Glutamatergic neuron (in vitro differentiated cells): ENCODE data around the gene XAF1. TPM values are rescaled to one million over a fixed set of nuclear protein-coding genes. Genes with fewer than 3 reads are reported as not detected.
"Not testable (repeated sequence)": the region's sequence is repeated elsewhere in the genome, so short reads cannot be mapped to it uniquely, and the experiment has no call there.

ENCODE experiments used
- DNase-seq: peaks from one replicate; pipeline ENCODE4 v3.0.0; 2022
- H3K27ac Mint-ChIP-seq: one replicate; pipeline ENCODE4 v1.8.0; 2020; ENCODE audit warnings: mild to moderate bottlenecking, mixed read lengths, inconsistent platforms; ENCODE audit not compliant: unreplicated experiment
- H3K27me3 Mint-ChIP-seq: one replicate; pipeline ENCODE4 v1.8.0; 2020; ENCODE audit warnings: mild to moderate bottlenecking, moderate library complexity, mixed read lengths, inconsistent platforms; ENCODE audit not compliant: unreplicated experiment
- H3K36me3 Mint-ChIP-seq: one replicate; pipeline ENCODE4 v1.8.0; 2020; ENCODE audit warnings: mild to moderate bottlenecking, mixed read lengths, inconsistent platforms; ENCODE audit not compliant: unreplicated experiment
- H3K4me1 Mint-ChIP-seq: one replicate; pipeline ENCODE4 v1.8.0; 2020; ENCODE audit warnings: mild to moderate bottlenecking, low read depth, mixed read lengths, inconsistent platforms; ENCODE audit not compliant: unreplicated experiment
- H3K4me3 Mint-ChIP-seq: one replicate; pipeline ENCODE4 v1.8.0; 2020; ENCODE audit warnings: mild to moderate bottlenecking, mixed read lengths, inconsistent platforms; ENCODE audit not compliant: unreplicated experiment
- H3K9me3 Mint-ChIP-seq: one replicate; pipeline ENCODE4 v1.8.0; 2020; ENCODE audit warnings: mild to moderate bottlenecking, moderate library complexity, mixed read lengths, inconsistent platforms; ENCODE audit not compliant: unreplicated experiment
- total RNA-seq: library from RNA; stranded (reverse); fragmentation: NEBNext Ultra II Directional; extraction: Animal tissue kit (Norgen Biotek cat#: 25700); gene quantifications from one replicate; pipeline ENCODE4 v1.2.1, GENCODE V29; 2021; ENCODE audit not compliant: unreplicated experiment
- TF ChIP-seq, protein P1 (sequence below): fragments of 200-600 bp; sonication (generic); IDR thresholded peaks from one replicate; pipeline ENCODE4 v1.5.0; 2021; ENCODE audit not compliant: partially characterized antibody, unreplicated experiment

XAF1 gene
- total RNA-seq, 1 donor from 2014 or later, result not detected

DNA sequence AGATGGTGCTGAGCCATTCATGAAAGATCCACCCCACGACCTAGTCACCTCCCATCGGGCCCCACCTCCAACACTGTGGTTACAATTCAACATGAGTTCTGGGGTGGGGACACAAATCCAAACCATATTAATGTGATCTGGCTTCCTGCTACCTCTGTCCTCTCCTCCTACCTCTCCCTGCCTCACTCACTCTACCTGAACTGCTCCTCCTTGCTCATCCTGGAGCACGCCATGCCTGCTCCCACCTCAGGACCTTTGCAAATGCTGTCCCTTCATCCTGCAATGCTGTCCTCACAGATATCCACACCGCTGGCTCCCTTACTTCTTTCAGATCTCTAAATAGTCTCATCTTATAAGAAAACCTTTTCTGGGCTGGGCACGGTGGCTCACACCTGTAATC is 31.8 kb upstream of the XAF1 start:
- Mint-ChIP-seq H3K36me3 (no peaks in the 10 kb centered on the region), H3K27ac (no peak overlapping the region), H3K4me3 (no peak overlapping the region), H3K27me3 (peaks cover 15% of the 10 kb centered on the region), H3K4me1 (no peaks in the 10 kb centered on the region), H3K9me3 (no peaks in the 10 kb centered on the region)
- DNase-seq, result no peak
- TF ChIP-seq, protein P1, sequence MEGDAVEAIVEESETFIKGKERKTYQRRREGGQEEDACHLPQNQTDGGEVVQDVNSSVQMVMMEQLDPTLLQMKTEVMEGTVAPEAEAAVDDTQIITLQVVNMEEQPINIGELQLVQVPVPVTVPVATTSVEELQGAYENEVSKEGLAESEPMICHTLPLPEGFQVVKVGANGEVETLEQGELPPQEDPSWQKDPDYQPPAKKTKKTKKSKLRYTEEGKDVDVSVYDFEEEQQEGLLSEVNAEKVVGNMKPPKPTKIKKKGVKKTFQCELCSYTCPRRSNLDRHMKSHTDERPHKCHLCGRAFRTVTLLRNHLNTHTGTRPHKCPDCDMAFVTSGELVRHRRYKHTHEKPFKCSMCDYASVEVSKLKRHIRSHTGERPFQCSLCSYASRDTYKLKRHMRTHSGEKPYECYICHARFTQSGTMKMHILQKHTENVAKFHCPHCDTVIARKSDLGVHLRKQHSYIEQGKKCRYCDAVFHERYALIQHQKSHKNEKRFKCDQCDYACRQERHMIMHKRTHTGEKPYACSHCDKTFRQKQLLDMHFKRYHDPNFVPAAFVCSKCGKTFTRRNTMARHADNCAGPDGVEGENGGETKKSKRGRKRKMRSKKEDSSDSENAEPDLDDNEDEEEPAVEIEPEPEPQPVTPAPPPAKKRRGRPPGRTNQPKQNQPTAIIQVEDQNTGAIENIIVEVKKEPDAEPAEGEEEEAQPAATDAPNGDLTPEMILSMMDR, result no peak

DNA sequence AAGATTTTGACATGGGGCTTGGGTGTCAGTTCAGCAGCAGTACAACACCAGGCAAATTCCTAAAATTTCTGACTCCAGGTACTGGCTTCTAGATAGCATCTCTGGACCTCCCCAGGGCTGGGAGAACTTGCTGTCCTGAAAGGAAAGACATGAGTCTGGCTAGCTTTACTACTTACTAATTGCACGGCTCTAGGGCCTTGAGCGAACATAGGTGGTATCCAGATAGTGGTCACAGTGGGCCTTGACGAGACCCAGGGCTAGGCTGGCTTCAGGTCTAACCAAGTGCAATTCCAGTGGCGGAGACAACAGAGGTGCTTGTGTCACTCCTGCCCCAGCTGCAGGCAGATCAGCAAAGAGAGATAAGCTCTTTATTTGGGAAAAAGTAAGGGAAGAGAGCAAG is 26.3 kb upstream of the XAF1 start:
- no peak overlapping the region for H3K4me3 Mint-ChIP-seq
- H3K4me1 Mint-ChIP-seq, result no peaks in the 10 kb centered on the region
- no peak for DNase-seq
- H3K36me3 Mint-ChIP-seq, result no peaks in the 10 kb centered on the region
- H3K27ac Mint-ChIP-seq, result no peak overlapping the region
- H3K9me3 Mint-ChIP-seq, result no peaks in the 10 kb centered on the region
- TF ChIP-seq, protein P1, result no peak
- H3K27me3 Mint-ChIP-seq, result peaks cover 8% of the 10 kb centered on the region

DNA sequence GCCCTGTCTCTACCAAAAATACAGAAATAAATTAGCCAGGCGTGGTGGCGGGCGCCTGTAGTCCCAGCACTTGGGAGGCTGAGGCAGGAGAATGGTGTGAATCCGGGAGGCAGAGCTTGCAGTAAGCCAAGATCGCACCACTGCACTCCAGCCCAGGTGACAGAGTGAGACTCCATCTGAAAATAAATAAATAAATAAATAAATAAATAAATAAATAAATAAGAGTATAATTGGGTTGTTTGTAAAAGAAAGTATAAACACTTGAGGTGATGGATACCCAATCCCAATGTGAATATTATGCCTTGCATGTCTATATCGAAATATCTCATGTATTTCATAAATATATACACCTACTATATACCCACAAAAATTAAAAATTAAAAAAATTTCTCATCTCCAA is 9.2 kb upstream of the XAF1 start:
- H3K27ac Mint-ChIP-seq, H3K4me3 Mint-ChIP-seq, H3K9me3 Mint-ChIP-seq, H3K4me1 Mint-ChIP-seq, H3K36me3 Mint-ChIP-seq, H3K27me3 Mint-ChIP-seq, DNase-seq: not testable (repeated sequence)

DNA sequence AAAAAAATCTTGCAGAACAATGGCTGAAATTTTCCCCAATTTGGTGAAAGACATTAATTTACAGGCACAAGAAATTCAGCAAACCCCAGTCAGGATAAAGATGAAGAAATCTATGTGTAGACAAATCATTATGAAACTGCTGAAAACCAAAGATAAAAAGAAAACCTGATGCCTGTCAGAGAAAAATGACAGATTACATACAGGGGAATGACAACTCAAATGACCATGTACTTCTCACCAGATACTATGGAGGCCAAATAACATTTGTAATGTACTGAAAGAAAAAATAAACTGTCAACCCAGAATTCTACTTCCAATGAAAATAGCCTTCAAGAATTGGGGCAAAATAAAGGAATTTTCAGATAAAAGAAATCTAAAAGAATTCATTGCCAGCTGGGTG is 7.2 kb upstream of the XAF1 start:
- Mint-ChIP-seq H3K36me3 (no peaks in the 10 kb centered on the region), H3K9me3 (no peaks in the 10 kb centered on the region), H3K27me3 (no peaks in the 10 kb centered on the region), H3K4me1 (no peaks in the 10 kb centered on the region), H3K4me3 (no peak overlapping the region), H3K27ac (no peak overlapping the region)
- DNase-seq, result no peak
- TF ChIP-seq, protein P1, result no peak

DNA sequence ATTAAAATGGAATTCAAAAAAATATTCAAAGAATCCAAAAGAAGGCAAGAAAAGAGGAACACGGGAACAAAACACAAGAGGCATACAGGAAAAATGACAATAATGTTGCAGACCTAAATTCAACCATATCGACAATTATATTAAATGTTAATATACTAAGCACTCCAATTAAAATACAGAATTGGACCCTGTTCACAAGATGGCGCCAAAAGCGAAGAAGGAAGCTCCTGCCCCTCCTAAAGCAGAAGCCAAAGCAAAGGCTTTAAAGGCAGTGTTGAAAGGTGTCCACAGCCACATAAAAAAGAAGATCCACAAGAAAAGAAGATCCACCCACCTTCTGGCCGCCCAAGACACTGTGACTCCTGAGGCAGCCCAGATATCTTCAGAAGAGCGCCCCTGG is 6.3 kb upstream of the XAF1 start:
- no peaks in the 10 kb centered on the region for H3K9me3 Mint-ChIP-seq
- DNase-seq, result no peak
- H3K4me1 Mint-ChIP-seq, result no peaks in the 10 kb centered on the region
- H3K27ac Mint-ChIP-seq, result no peak overlapping the region
- no peaks in the 10 kb centered on the region for H3K36me3 Mint-ChIP-seq
- H3K4me3 Mint-ChIP-seq, result no peak overlapping the region
- no peaks in the 10 kb centered on the region for H3K27me3 Mint-ChIP-seq
- TF ChIP-seq, protein P1, result no peak
